GM10266 (cell line): Measurements from ENCODE around the gene NACA.

Experiments used
- DNase-seq: peaks from one replicate; pipeline ENCODE4 v3.0.0; 2012; ENCODE audit errors: extremely low spot score
- TF ChIP-seq, protein P1 (sequence below): IDR thresholded peaks from 2 replicates; pipeline ENCODE4 v1.5.1; 2012; ENCODE audit warnings: mild to moderate bottlenecking, low read depth; ENCODE audit not compliant: control insufficient read depth, insufficient read depth; ENCODE audit errors: missing control alignments

Gene NACA

DNA sequence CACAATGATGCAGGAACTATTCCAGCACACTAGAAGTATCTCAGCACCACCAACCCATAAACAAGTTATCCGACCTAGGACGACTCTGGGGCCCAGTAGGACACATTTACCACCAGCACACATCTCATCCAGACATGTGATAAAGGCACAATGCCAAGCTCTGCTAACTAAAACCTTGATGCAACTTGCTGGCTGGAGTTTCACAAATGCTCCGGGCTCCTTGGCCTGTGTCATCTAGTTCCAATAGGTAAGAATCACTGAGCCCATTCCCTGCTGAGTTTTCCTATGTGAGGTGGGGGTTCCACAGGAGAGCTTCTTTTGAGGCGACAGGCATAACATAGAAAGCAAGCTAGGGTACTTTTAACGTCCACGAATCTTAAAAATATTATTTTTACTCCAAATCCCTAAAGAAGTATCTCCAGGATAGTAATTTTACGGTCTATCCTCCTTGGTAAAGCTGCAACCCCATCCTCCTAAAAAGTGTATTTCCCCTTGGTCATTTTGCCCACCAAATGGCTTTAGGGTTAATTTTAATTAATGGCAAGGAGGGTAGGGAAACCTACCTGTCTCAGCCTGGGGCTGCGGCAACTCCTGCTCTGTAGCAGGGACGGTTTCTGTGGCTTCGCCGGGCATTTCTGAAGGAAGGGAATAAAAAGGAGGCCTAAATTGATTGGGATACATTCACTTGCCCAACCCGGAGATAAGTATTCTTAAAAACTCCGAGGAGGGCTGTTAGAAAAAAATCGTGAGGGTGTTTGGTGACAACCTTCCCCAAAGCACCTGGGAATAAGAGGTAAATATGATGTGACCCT lies 1.0 kb downstream of the NACA start:
- TF ChIP-seq, protein P1, sequence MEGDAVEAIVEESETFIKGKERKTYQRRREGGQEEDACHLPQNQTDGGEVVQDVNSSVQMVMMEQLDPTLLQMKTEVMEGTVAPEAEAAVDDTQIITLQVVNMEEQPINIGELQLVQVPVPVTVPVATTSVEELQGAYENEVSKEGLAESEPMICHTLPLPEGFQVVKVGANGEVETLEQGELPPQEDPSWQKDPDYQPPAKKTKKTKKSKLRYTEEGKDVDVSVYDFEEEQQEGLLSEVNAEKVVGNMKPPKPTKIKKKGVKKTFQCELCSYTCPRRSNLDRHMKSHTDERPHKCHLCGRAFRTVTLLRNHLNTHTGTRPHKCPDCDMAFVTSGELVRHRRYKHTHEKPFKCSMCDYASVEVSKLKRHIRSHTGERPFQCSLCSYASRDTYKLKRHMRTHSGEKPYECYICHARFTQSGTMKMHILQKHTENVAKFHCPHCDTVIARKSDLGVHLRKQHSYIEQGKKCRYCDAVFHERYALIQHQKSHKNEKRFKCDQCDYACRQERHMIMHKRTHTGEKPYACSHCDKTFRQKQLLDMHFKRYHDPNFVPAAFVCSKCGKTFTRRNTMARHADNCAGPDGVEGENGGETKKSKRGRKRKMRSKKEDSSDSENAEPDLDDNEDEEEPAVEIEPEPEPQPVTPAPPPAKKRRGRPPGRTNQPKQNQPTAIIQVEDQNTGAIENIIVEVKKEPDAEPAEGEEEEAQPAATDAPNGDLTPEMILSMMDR = no peak
- no peak for DNase-seq

DNA sequence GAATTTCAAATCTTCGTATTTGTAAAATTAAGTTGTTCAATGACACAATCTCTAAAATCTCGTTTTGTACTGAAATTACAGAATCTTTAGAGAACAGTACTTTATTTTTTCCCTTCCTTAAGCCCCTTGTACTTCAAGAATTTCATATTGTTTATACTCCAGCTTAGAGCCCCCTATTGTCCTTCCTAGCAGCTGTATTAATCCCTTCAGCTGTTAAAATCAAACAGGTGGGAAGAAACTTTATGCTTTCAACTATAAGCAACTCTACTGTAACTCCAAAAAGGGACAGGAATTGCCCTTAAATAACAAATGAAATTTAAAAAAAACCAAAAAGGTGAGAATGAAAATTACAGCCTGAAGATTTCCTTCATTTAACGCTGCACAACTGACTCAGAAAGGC lies 1.7 kb downstream of the NACA start:
- DNase-seq = no peak
- TF ChIP-seq, protein P1 = no peak

DNA sequence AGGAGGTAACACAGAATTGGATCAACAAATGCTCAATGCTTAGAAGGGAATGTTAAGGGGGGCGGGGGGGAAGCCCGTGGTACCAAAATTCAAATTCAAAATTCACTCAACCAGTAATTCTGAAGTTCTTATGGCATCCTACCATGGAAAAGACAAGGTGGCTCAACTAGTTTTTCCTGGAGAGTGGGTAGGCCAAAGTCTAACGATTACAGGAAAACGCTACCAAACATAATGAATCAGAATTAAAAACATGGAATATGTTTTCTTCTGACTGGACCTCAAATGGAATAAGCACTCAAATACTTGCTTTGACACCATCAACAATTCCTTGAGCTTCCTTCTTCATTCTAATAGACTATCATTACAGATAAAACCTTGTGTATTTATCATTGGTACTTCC lies 2.3 kb downstream of the NACA start:
- TF ChIP-seq, protein P1 = no peak
- no peak for DNase-seq

DNA sequence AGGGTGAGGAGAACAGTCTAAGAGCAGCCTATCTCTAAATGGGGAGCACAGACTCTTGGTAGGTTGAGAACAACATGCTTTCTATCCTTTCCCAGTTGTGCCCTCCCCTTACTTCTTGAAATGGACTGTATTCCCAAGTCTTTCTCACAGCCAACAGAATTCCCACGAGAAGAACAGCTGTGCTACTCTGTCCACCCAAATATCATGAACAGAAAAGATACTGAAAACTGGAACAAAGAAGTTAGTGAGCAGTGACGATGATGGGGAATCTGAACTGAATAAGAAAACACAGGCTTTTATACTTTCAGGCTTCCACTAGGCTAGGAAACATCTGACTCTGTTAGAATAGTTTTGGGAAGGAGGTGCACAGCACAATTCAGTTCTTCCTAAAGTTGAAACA lies 3.4 kb downstream of the NACA start:
- DNase-seq = no peak

DNA sequence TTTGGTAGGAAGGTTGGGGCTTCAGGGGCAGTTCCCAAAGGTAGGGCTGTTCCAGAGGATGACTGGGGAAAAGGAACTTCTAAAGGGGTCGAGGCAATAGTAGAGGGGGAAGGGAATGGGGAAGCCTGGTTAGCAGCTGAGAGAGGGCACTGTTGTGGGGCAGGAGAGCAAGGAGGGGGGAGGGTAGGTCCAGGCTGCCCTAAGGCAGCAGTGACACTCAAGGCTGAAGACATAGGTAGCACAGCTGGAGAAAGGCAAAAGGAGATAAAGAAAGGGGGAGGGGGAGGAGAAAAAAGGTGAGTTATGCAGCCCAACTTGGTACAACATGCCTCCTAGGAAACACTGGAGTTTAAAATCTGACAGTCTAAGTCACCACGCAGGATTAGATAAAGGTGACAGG lies 3.9 kb downstream of the NACA start:
- no peak for DNase-seq

More for the DNA sequence above, 3.4 kb downstream of the NACA start:
- TF ChIP-seq, protein P1 = no peak

DNA sequence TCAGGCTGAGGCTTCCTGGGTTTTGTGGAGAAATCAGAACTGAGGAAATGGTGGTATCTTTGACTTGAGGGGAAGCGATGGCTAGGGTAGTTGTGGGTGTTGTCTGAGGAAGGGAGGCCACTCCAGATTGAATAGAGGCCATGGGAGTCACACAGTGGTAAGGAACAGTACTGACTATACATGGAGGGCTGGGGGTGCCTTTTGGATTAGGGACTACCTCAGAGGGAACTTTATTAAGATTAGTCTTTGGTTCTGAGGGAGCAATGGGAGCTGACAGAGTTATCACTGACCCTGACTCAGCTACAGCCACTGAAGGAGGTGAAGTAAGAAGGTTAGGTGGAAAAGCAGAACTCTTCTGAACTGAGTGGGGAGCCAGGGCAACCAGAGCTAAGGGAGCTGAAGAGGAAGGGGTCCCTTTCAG lies 4.4 kb downstream of the NACA start:
- TF ChIP-seq, protein P1 = no peak
- no peak for DNase-seq

More for the DNA sequence above, 3.9 kb downstream of the NACA start:
- TF ChIP-seq, protein P1 = no peak

DNA sequence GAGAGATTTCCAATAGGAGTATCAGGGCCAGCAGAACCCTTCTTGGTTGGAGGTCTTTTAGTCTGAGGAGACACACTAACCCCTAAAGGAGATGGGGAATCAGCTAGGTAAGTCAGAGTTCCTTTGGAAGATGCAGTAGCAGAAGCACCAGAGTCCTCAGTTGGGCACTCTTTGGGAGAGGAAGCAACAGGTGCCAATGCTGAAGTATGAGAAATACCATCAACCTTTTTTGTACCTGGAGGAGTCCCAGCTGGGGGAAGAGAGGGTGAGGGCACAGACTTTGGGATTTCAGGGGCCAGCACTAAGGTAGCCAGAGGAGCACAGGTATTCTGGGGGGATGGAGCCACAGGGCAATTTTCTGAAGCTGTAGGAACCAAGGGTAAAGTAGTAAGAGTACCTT lies 6.0 kb downstream of the NACA start:
- no peak for DNase-seq
- TF ChIP-seq, protein P1 = no peak
